ENCODE measurements around the gene AFF3. TPM values are rescaled to one million over a fixed set of nuclear protein-coding genes. Genes with fewer than 3 reads are reported as not detected.

The AFF3 gene
- total and polyA plus RNA-seq, 4 experiments from 2014 or later: 0.63 to 4.6 (median 3.6) TPM

- Mint-ChIP-seq H3K4me3 (no peak overlapping the region), H3K36me3 (no peaks in the 10 kb centered on the region), H3K27ac (no peak overlapping the region), H3K9me3 (no peaks in the 10 kb centered on the region), H3K27me3 (peaks cover 0 to 2% of the 10 kb centered on the region in 2 donors), H3K4me1 (no peaks in the 10 kb centered on the region)
- Histone ChIP-seq H3K4me3 (ENCODE audit: low read length in 2 of 2) (no peak overlapping the region), H3K4me1 (ENCODE audit: insufficient read depth, low read length) (no peaks in the 10 kb centered on the region), H3K9me3 (ENCODE audit: control insufficient read depth in 1 of 2, low read length in 2 of 2) (no peaks in the 10 kb centered on the region), H3K27me3 (ENCODE audit: insufficient read depth, low read length) (no peaks in the 10 kb centered on the region), H3K27ac (ENCODE audit: low read depth, low read length) (no peak overlapping the region), H3K36me3 (ENCODE audit: insufficient read depth, low read length) (no peaks in the 10 kb centered on the region)
- DNase-seq: no peak
- CTCF ChIA-PET (ENCODE audit: partially characterized antibody): no interaction called here
- intact Hi-C loops (cut with micrococcal nuclease): no loop called here
- POLR2A ChIA-PET (ENCODE audit: partially characterized antibody): no interaction called here
These were observed 320.4 kb downstream of the AFF3 start for GRCh38 chr2:99821984-99822383.

GRCh38 chr2:99821572-99821971, 320.8 kb downstream of the AFF3 start:
- Histone ChIP-seq H3K9me3 (ENCODE audit: control insufficient read depth in 1 of 2, low read length in 2 of 2) (no peaks in the 10 kb centered on the region), H3K4me3 (ENCODE audit: low read length in 2 of 2) (no peak overlapping the region), H3K36me3 (ENCODE audit: insufficient read depth, low read length) (no peaks in the 10 kb centered on the region), H3K27ac (ENCODE audit: low read depth, low read length) (no peak overlapping the region), H3K27me3 (ENCODE audit: insufficient read depth, low read length) (no peaks in the 10 kb centered on the region), H3K4me1 (ENCODE audit: insufficient read depth, low read length) (no peaks in the 10 kb centered on the region)
- DNase-seq: no peak
- Mint-ChIP-seq H3K4me3 (no peak overlapping the region), H3K27ac (no peak overlapping the region), H3K4me1 (no peaks in the 10 kb centered on the region), H3K27me3 (peaks cover 0 to 2% of the 10 kb centered on the region in 2 donors), H3K9me3 (no peaks in the 10 kb centered on the region), H3K36me3 (no peaks in the 10 kb centered on the region)
- intact Hi-C loops (cut with micrococcal nuclease): no loop called here
- CTCF ChIA-PET (ENCODE audit: partially characterized antibody): interaction anchor here (1.2 kb wide), 1 partner anchor 421 kb away, joined by 4 read pairs; no protein-coding TSS in a partner anchor
- POLR2A ChIA-PET (ENCODE audit: partially characterized antibody): no interaction called here

- no peak overlapping the region for H3K27ac ChIP-seq (ENCODE audit: low read depth, low read length)
- no peaks in the 10 kb centered on the region for H3K4me1 ChIP-seq (ENCODE audit: insufficient read depth, low read length)
- Mint-ChIP-seq H3K4me3 (no peak overlapping the region), H3K9me3 (no peaks in the 10 kb centered on the region), H3K27me3 (no peaks in the 10 kb centered on the region), H3K36me3 (no peaks in the 10 kb centered on the region), H3K27ac (no peak overlapping the region), H3K4me1 (no peaks in the 10 kb centered on the region)
- no peaks in the 10 kb centered on the region for H3K9me3 ChIP-seq (ENCODE audit: control insufficient read depth in 1 of 2, low read length in 2 of 2)
- no peak for DNase-seq
- ChIA-PET CTCF (ENCODE audit: partially characterized antibody) (interaction anchor here (1.2 kb wide), 1 partner anchor 422 kb away, joined by 4 read pairs; no protein-coding TSS in a partner anchor), POLR2A (ENCODE audit: partially characterized antibody) (no interaction called here)
- intact Hi-C loops (cut with micrococcal nuclease): no loop called here
- H3K36me3 ChIP-seq (ENCODE audit: insufficient read depth, low read length): no peaks in the 10 kb centered on the region
- H3K27me3 ChIP-seq (ENCODE audit: insufficient read depth, low read length): no peaks in the 10 kb centered on the region
- no peak overlapping the region for H3K4me3 ChIP-seq (ENCODE audit: low read length in 2 of 2)
These were observed 321.4 kb downstream of the AFF3 start for GRCh38 chr2:99821039-99821438.

- POLR2A ChIA-PET (ENCODE audit: partially characterized antibody): no interaction called here
- intact Hi-C loops (cut with micrococcal nuclease): no loop called here
These were observed 322.6 kb downstream of the AFF3 start for GRCh38 chr2:99819766-99820165.

GRCh38 chr2:99818842-99819241, 323.5 kb downstream of the AFF3 start:
- POLR2A ChIA-PET (ENCODE audit: partially characterized antibody): no interaction called here
- intact Hi-C loops (cut with micrococcal nuclease): no loop called here
- H3K27me3 ChIP-seq (ENCODE audit: insufficient read depth, low read length): no peaks in the 10 kb centered on the region
- H3K9me3 Mint-ChIP-seq: no peaks in the 10 kb centered on the region
- CTCF ChIA-PET (ENCODE audit: partially characterized antibody): interaction anchor here (0.9 to 1.4 kb wide), 4 partner anchors 259 to 443 kb away, joined by 3 to 4 read pairs (median 4); no protein-coding TSS in a partner anchor
- H3K27ac ChIP-seq (ENCODE audit: low read depth, low read length): no peak overlapping the region
- no peak overlapping the region for H3K4me3 Mint-ChIP-seq
- H3K9me3 ChIP-seq (ENCODE audit: control insufficient read depth in 1 of 2, low read length in 2 of 2): no peaks in the 10 kb centered on the region
- no peak overlapping the region for H3K4me3 ChIP-seq (ENCODE audit: low read length in 2 of 2)
- DNase-seq: no peak
- no peaks in the 10 kb centered on the region for H3K4me1 ChIP-seq (ENCODE audit: insufficient read depth, low read length)
- H3K27ac Mint-ChIP-seq: no peak overlapping the region
- H3K27me3 Mint-ChIP-seq: peaks cover 0 to 1% of the 10 kb centered on the region in 2 donors
- no peaks in the 10 kb centered on the region for H3K36me3 Mint-ChIP-seq
- no peaks in the 10 kb centered on the region for H3K4me1 Mint-ChIP-seq
- H3K36me3 ChIP-seq (ENCODE audit: insufficient read depth, low read length): no peaks in the 10 kb centered on the region

More at GRCh38 chr2:99819766-99820165, 322.6 kb downstream of the AFF3 start:
- Histone ChIP-seq H3K4me3 (ENCODE audit: low read length in 2 of 2) (no peak overlapping the region), H3K4me1 (ENCODE audit: insufficient read depth, low read length) (no peaks in the 10 kb centered on the region), H3K27me3 (ENCODE audit: insufficient read depth, low read length) (no peaks in the 10 kb centered on the region), H3K9me3 (ENCODE audit: control insufficient read depth in 1 of 2, low read length in 2 of 2) (no peaks in the 10 kb centered on the region), H3K36me3 (ENCODE audit: insufficient read depth, low read length) (no peaks in the 10 kb centered on the region), H3K27ac (ENCODE audit: low read depth, low read length) (no peak overlapping the region)
- H3K27me3 Mint-ChIP-seq: peaks cover 0 to 1% of the 10 kb centered on the region in 2 donors
- H3K36me3 Mint-ChIP-seq: no peaks in the 10 kb centered on the region
- no peaks in the 10 kb centered on the region for H3K9me3 Mint-ChIP-seq
- no peaks in the 10 kb centered on the region for H3K4me1 Mint-ChIP-seq
- CTCF ChIA-PET (ENCODE audit: partially characterized antibody): interaction anchor here (0.9 to 1.4 kb wide), 3 partner anchors 420 to 442 kb away, joined by 3 to 4 read pairs (median 4); no protein-coding TSS in a partner anchor
- H3K4me3 Mint-ChIP-seq: no peak overlapping the region
- H3K27ac Mint-ChIP-seq: no peak overlapping the region
- no peak for DNase-seq

GRCh38 chr2:99816908-99817307, 325.5 kb downstream of the AFF3 start:
- ChIA-PET CTCF (ENCODE audit: partially characterized antibody) (no interaction called here), POLR2A (ENCODE audit: partially characterized antibody) (no interaction called here)
- Histone ChIP-seq H3K4me3 (ENCODE audit: low read length in 2 of 2) (no peak overlapping the region), H3K27ac (ENCODE audit: low read depth, low read length) (no peak overlapping the region), H3K36me3 (ENCODE audit: insufficient read depth, low read length) (no peaks in the 10 kb centered on the region), H3K9me3 (ENCODE audit: control insufficient read depth in 1 of 2, low read length in 2 of 2) (no peaks in the 10 kb centered on the region), H3K27me3 (ENCODE audit: insufficient read depth, low read length) (no peaks in the 10 kb centered on the region), H3K4me1 (ENCODE audit: insufficient read depth, low read length) (no peaks in the 10 kb centered on the region)
- DNase-seq: no peak
- Mint-ChIP-seq H3K9me3 (no peaks in the 10 kb centered on the region), H3K36me3 (no peaks in the 10 kb centered on the region), H3K27me3 (peaks cover 0 to 1% of the 10 kb centered on the region in 2 donors), H3K4me1 (no peaks in the 10 kb centered on the region), H3K27ac (no peak overlapping the region), H3K4me3 (no peak overlapping the region)
- intact Hi-C loops (cut with micrococcal nuclease): no loop called here

GRCh38 chr2:99812426-99812825, 330.0 kb downstream of the AFF3 start:
- Histone ChIP-seq H3K36me3 (ENCODE audit: insufficient read depth, low read length) (no peaks in the 10 kb centered on the region), H3K4me3 (ENCODE audit: low read length in 2 of 2) (no peak overlapping the region), H3K4me1 (ENCODE audit: insufficient read depth, low read length) (no peaks in the 10 kb centered on the region), H3K27me3 (ENCODE audit: insufficient read depth, low read length) (no peaks in the 10 kb centered on the region), H3K27ac (ENCODE audit: low read depth, low read length) (no peak overlapping the region), H3K9me3 (ENCODE audit: control insufficient read depth in 1 of 2, low read length in 2 of 2) (no peaks in the 10 kb centered on the region)
- Mint-ChIP-seq H3K4me3 (no peak overlapping the region), H3K27ac (no peak overlapping the region), H3K4me1 (no peaks in the 10 kb centered on the region), H3K27me3 (peaks cover 0 to 1% of the 10 kb centered on the region in 2 donors), H3K36me3 (no peaks in the 10 kb centered on the region), H3K9me3 (no peaks in the 10 kb centered on the region)
- ChIA-PET CTCF (ENCODE audit: partially characterized antibody) (no interaction called here), POLR2A (ENCODE audit: partially characterized antibody) (no interaction called here)
- DNase-seq: no peak
- intact Hi-C loops (cut with micrococcal nuclease): no loop called here

GRCh38 chr2:99811544-99811943, 330.8 kb downstream of the AFF3 start:
- POLR2A ChIA-PET (ENCODE audit: partially characterized antibody): no interaction called here
- Histone ChIP-seq H3K4me3 (ENCODE audit: low read length in 2 of 2) (no peak overlapping the region), H3K4me1 (ENCODE audit: insufficient read depth, low read length) (no peaks in the 10 kb centered on the region), H3K27ac (ENCODE audit: low read depth, low read length) (no peak overlapping the region), H3K27me3 (ENCODE audit: insufficient read depth, low read length) (no peaks in the 10 kb centered on the region), H3K36me3 (ENCODE audit: insufficient read depth, low read length) (no peaks in the 10 kb centered on the region), H3K9me3 (ENCODE audit: control insufficient read depth in 1 of 2, low read length in 2 of 2) (no peaks in the 10 kb centered on the region)
- CTCF ChIA-PET (ENCODE audit: partially characterized antibody): no interaction called here
- Mint-ChIP-seq H3K36me3 (no peaks in the 10 kb centered on the region), H3K27me3 (peaks cover 0 to 1% of the 10 kb centered on the region in 2 donors), H3K27ac (no peak overlapping the region), H3K9me3 (no peaks in the 10 kb centered on the region), H3K4me1 (no peaks in the 10 kb centered on the region), H3K4me3 (no peak overlapping the region)
- intact Hi-C loops (cut with micrococcal nuclease): no loop called here
- DNase-seq: no peak

Data from CD4-positive, alpha-beta memory T cell (primary cell).